HUES48 (cell line): ENCODE data around the gene MSH3.
"Not testable (repeated sequence)": the region's sequence is repeated elsewhere in the genome, so short reads cannot be mapped to it uniquely, and the experiment has no call there.

Experiments
- H3K27ac ChIP-seq: one replicate; pipeline ENCODE4 v1.7.0; 2013; ENCODE audit warnings: low read depth, low read length, inconsistent platforms
- H3K27me3 ChIP-seq: 2 replicates; pipeline ENCODE4 v1.6.1; 2013; ENCODE audit warnings: mild to moderate bottlenecking, low read length; ENCODE audit not compliant: control insufficient read depth, insufficient read depth
- H3K36me3 ChIP-seq: 2 replicates; pipeline ENCODE4 v1.6.1; 2013; ENCODE audit warnings: low read length; ENCODE audit not compliant: control insufficient read depth, insufficient read depth
- H3K4me1 ChIP-seq: 2 replicates; pipeline ENCODE4 v1.6.1; 2013; ENCODE audit warnings: mild to moderate bottlenecking, low read length; ENCODE audit not compliant: control insufficient read depth, insufficient read depth
- H3K4me3 ChIP-seq: 2 replicates; pipeline ENCODE4 v1.5.1; 2013; ENCODE audit warnings: mild to moderate bottlenecking, low read depth, low read length
- H3K9ac ChIP-seq: 2 replicates; pipeline ENCODE4 v1.6.1; 2013; ENCODE audit warnings: mild to moderate bottlenecking, low read depth, low read length, moderate library complexity
- H3K9me3 ChIP-seq: 2 replicates; pipeline ENCODE4 v1.6.1; 2013; ENCODE audit warnings: low read length; ENCODE audit not compliant: control insufficient read depth, insufficient read depth

Gene MSH3

DNA sequence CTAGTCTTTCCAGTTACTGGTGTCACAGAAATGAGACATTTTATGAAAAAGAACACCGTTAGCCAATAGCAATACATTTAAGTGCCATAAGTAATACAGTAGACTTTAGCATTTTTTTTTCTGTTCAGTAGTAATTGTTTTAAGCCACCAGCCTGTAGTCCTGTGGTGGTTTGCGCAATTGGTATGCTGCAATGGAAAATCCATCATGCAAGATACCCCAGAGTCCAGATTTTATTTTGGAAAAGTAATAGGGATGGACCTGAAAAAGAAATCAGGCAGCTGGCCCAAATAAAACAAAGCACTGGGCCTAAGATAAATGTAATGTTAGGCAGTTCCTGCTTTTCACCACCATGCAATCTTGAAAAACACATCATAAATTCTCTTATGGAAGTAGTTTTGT, 211.1 kb downstream of the MSH3 start:
- H3K4me3 ChIP-seq: no peak overlapping the region
- H3K36me3 ChIP-seq: no peaks in the 10 kb centered on the region
- no peak overlapping the region for H3K9ac ChIP-seq
- H3K4me1 ChIP-seq: peaks cover 12% of the 10 kb centered on the region
- H3K27me3 ChIP-seq: no peaks in the 10 kb centered on the region
- no peak overlapping the region for H3K27ac ChIP-seq
- no peaks in the 10 kb centered on the region for H3K9me3 ChIP-seq

- H3K4me1 ChIP-seq: peaks cover 4% of the 10 kb centered on the region
- no peak overlapping the region for H3K4me3 ChIP-seq
- no peak overlapping the region for H3K27ac ChIP-seq
- H3K27me3 ChIP-seq: no peaks in the 10 kb centered on the region
- H3K36me3 ChIP-seq: no peaks in the 10 kb centered on the region
- H3K9me3 ChIP-seq: no peaks in the 10 kb centered on the region
- H3K9ac ChIP-seq: no peak overlapping the region
Measured at GRCh38 chr5:80866371-80866770, 211.9 kb downstream of the MSH3 start.

- H3K27me3 ChIP-seq: no peaks in the 10 kb centered on the region
- H3K4me1 ChIP-seq: no peaks in the 10 kb centered on the region
- no peak overlapping the region for H3K27ac ChIP-seq
- no peaks in the 10 kb centered on the region for H3K9me3 ChIP-seq
- H3K36me3 ChIP-seq: no peaks in the 10 kb centered on the region
- no peak overlapping the region for H3K9ac ChIP-seq
- no peak overlapping the region for H3K4me3 ChIP-seq
Measured at GRCh38 chr5:80867233-80867632, 212.8 kb downstream of the MSH3 start.

DNA sequence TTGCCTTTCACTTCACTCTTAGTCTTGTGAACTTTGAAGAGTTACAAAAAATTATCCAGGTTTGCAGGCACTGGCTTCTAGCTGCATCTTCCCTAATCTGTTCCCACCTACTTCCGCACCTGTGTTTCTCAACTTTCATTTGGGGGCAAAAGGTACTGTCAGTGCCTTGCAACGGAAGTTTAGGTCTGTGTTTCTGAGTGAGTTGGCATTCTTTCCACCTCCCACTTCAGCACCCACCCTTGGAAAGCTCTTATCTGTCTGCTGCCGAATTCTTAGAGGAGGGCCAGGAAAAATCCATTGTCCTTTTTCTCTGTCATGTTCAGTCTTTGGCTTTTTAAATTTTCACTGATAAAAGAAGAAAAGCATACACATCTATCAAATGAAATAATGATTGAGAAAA, 216.0 kb downstream of the MSH3 start:
- Histone ChIP-seq H3K4me1 (no peaks in the 10 kb centered on the region), H3K4me3 (no peak overlapping the region), H3K27me3 (no peaks in the 10 kb centered on the region), H3K9me3 (no peaks in the 10 kb centered on the region), H3K9ac (no peak overlapping the region), H3K27ac (no peak overlapping the region), H3K36me3 (0 out of 2 replicates have a peak, but pooled peaks cover 5% of the 10 kb centered on the region)

GRCh38 chr5:80871541-80871961, 217.1 kb downstream of the MSH3 start:
- no peaks in the 10 kb centered on the region for H3K4me1 ChIP-seq
- no peak overlapping the region for H3K27ac ChIP-seq
- H3K9ac ChIP-seq: no peak overlapping the region
- no peaks in the 10 kb centered on the region for H3K9me3 ChIP-seq
- H3K4me3 ChIP-seq: no peak overlapping the region
- 0 out of 2 replicates have a peak, but pooled peaks cover 5% of the 10 kb centered on the region for H3K36me3 ChIP-seq
- H3K27me3 ChIP-seq: no peaks in the 10 kb centered on the region

DNA sequence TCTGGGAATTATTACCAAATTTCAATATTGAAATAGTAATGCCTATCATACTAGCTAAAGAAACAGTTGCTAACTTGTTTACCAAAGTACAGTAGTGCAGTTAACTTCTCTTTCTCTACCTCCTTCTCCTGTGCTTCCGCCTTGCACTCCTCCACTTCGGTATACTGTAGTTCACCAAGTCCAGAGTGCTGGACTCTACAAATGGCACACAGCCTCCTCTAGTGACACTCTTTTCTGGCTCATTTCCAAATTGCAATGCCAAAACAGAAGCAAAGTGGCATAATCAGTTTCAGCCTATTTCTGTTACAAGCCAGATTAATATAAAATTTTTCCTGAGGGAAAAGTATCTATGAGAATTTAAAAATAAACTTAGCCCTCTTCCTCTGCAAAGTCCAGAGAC, 219.7 kb downstream of the MSH3 start:
- no peaks in the 10 kb centered on the region for H3K4me1 ChIP-seq
- no peaks in the 10 kb centered on the region for H3K27me3 ChIP-seq
- H3K9ac ChIP-seq: no peak overlapping the region
- no peaks in the 10 kb centered on the region for H3K9me3 ChIP-seq
- H3K4me3 ChIP-seq: no peak overlapping the region
- H3K27ac ChIP-seq: no peak overlapping the region
- peaks cover 12% of the 10 kb centered on the region; the same call in 1 of the 2 replicates for H3K36me3 ChIP-seq

GRCh38 chr5:80877592-80877991, 223.1 kb downstream of the MSH3 start:
- H3K4me3 ChIP-seq: no peak overlapping the region
- H3K36me3 ChIP-seq: peaks cover 12% of the 10 kb centered on the region; the same call in 1 of the 2 replicates
- H3K9ac ChIP-seq: no peak overlapping the region
- H3K9me3 ChIP-seq: no peaks in the 10 kb centered on the region
- no peaks in the 10 kb centered on the region for H3K27me3 ChIP-seq
- H3K27ac ChIP-seq: no peak overlapping the region
- H3K4me1 ChIP-seq: no peaks in the 10 kb centered on the region

DNA sequence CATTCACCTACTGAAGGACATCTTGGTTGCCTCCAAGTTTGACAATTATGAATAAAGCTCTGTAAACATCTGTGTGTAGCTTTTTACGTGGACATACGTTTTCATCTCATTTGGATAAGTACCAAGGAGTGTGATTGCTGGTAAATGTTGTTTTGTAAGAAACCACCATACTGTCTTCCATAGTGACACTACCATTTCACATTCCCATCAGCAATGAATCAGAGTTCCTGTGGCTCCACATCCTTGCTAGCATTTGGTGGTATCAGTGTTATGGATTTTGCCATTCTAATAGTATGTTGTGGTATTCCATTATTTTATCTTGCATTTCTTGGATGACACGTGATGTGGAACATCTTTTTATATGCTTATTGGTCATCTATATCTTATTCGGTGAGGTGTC, 227.3 kb downstream of the MSH3 start:
- Histone ChIP-seq H3K4me3 (no peak overlapping the region), H3K4me1 (0 out of 2 replicates have a peak, but pooled peaks cover 5% of the 10 kb centered on the region), H3K27ac (no peak overlapping the region), H3K27me3 (no peaks in the 10 kb centered on the region), H3K9me3 (no peaks in the 10 kb centered on the region), H3K9ac (no peak overlapping the region), H3K36me3 (peaks cover 7% of the 10 kb centered on the region; the same call in 1 of the 2 replicates)

DNA sequence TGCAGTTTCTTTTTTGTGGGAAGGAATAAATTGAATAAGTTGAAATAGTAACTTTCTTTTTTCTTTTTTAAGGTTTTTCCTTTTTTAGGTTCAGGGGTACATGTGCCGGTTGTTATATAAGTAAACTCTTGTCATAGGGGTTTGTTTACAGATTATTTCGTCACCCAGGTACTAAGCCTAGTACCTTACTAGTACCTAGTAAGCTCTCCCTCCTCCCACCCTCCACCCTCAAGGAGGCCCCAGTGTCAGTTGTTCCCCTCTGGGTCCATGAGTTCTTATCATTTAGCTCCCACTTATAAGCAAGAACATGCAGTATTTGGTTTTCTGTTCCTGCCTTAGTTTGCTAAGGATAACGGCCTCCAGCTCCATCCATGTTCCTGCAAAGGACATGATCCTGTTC, 228.9 kb downstream of the MSH3 start:
- H3K27me3 ChIP-seq, H3K27ac ChIP-seq, H3K9ac ChIP-seq, H3K9me3 ChIP-seq, H3K36me3 ChIP-seq, H3K4me3 ChIP-seq, H3K4me1 ChIP-seq: not testable (repeated sequence)

DNA sequence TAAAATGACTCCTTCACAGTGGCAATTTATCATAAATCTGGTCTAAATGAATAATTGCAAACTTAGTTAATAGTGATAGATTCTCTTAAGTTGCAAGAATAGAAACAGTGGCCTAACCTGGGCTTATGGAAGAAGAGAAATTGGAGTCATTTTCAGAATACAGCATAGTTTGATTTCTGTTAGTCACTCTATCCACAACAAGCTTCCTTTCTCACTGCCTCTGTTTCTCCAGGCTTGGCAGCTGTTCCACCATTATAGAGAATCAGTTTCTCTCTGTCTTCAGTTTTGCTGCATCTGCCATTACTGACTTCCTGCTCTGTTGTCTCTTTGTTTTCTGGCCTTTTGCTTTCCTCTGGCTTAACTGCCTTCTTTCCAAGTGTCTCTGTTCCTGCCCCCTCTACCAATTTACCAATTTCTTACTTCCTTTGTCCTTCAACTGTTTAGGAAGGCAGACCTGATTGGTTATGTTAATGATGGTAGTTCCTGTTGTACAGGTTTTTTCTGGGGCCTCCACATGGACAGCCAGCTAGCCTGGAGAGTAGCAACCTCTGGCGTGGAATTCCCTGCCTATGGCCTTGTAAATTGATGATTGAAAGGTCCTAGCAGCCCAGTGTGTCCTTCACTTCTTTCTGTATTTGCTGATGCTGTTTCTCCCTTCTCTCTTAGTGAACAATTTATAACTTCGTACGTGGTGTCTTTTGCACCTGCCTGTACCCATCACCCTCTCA, 229.8 kb downstream of the MSH3 start:
- Histone ChIP-seq H3K9me3 (no peaks in the 10 kb centered on the region), H3K9ac (no peak overlapping the region), H3K27me3 (no peaks in the 10 kb centered on the region), H3K4me1 (0 out of 2 replicates have a peak, but pooled peaks cover 5% of the 10 kb centered on the region), H3K27ac (no peak overlapping the region), H3K4me3 (no peak overlapping the region), H3K36me3 (no peaks in the 10 kb centered on the region)

DNA sequence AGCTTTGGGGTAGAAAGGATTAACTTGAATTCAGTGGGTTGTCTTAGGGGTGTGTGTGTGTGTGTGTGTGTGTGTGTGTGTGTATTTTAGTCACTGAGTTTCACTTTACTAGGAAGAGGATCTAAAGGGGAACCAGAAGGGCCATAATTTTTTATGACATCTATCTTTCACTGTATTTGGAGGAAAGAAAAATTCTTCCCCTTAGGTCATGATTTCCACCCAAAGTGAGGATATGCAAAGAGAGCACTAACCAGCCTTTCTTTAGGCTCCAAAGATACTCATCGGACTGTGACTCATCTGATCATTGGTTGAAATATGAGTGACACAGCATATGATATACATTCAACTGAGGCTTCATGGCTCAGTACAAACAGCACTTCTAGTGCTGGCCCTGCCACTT, 230.5 kb downstream of the MSH3 start:
- no peaks in the 10 kb centered on the region for H3K27me3 ChIP-seq
- H3K36me3 ChIP-seq: no peaks in the 10 kb centered on the region
- no peaks in the 10 kb centered on the region for H3K9me3 ChIP-seq
- no peak overlapping the region for H3K4me3 ChIP-seq
- H3K9ac ChIP-seq: no peak overlapping the region
- no peak overlapping the region for H3K27ac ChIP-seq
- H3K4me1 ChIP-seq: 0 out of 2 replicates have a peak, but pooled peaks cover 5% of the 10 kb centered on the region
